ENCODE measurements around the gene DNM3.

The DNM3 gene

DNA sequence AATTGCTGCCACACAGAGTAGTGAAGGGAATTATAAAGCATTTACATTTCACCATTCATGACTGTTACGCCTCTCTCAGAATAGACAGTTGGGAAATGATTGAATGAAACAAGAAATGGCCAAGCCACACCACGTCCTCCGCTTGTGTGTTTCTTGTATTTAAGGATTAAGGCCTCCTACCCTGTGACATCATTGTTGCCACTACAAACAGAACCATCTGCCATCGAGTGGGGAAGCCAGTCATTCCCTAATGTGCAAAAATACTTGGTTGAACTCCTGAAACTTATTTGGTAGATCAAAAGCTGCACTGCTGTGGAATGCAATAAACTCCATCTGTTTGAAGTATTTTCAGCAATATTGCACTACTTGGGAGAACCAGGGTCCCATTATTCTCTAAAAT lies 480.2 kb downstream of the DNM3 start:
- no peaks in the 10 kb centered on the region for H3F3A ChIP-seq (ENCODE audit: insufficient read depth)
- no peaks in the 10 kb centered on the region for H3K27me3 ChIP-seq (ENCODE audit: low read length)
- no peak for TF ChIP-seq EZH2phosphoT487 (conservative IDR thresholded peaks at IDR 0.05; ENCODE audit: low read length)
- TF ChIP-seq, protein P1, sequence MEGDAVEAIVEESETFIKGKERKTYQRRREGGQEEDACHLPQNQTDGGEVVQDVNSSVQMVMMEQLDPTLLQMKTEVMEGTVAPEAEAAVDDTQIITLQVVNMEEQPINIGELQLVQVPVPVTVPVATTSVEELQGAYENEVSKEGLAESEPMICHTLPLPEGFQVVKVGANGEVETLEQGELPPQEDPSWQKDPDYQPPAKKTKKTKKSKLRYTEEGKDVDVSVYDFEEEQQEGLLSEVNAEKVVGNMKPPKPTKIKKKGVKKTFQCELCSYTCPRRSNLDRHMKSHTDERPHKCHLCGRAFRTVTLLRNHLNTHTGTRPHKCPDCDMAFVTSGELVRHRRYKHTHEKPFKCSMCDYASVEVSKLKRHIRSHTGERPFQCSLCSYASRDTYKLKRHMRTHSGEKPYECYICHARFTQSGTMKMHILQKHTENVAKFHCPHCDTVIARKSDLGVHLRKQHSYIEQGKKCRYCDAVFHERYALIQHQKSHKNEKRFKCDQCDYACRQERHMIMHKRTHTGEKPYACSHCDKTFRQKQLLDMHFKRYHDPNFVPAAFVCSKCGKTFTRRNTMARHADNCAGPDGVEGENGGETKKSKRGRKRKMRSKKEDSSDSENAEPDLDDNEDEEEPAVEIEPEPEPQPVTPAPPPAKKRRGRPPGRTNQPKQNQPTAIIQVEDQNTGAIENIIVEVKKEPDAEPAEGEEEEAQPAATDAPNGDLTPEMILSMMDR (IDR thresholded peaks at IDR 0.05; ENCODE audit: insufficient read depth, low read length, poor library complexity, severe bottlenecking) = no peak
- H3K79me2 ChIP-seq (ENCODE audit: insufficient read depth, low read length) = no peaks in the 10 kb centered on the region
- H2AFZ ChIP-seq (ENCODE audit: low read depth, low read length, severe bottlenecking) = no peak overlapping the region
- no peaks in the 10 kb centered on the region for H3K9me2 ChIP-seq (replicated peaks; ENCODE audit: insufficient read depth, low read length)
- H3K9ac ChIP-seq (ENCODE audit: low read length) = no peak overlapping the region
- no peaks in the 10 kb centered on the region for H3K36me3 ChIP-seq (ENCODE audit: low read length)
- no peaks in the 10 kb centered on the region for H4K20me1 ChIP-seq (ENCODE audit: low read depth, low read length)
- no peaks in the 10 kb centered on the region for H3K9me3 ChIP-seq (ENCODE audit: insufficient read depth, low read length)
- no peak overlapping the region for H3K27ac ChIP-seq (ENCODE audit: low read depth, low read length)
- H3K4me3 ChIP-seq (ENCODE audit: insufficient read depth, low read length, poor library complexity, severe bottlenecking) = no peak overlapping the region
- H3K4me2 ChIP-seq (ENCODE audit: low read depth, low read length, poor library complexity, severe bottlenecking) = no peak overlapping the region

DNA sequence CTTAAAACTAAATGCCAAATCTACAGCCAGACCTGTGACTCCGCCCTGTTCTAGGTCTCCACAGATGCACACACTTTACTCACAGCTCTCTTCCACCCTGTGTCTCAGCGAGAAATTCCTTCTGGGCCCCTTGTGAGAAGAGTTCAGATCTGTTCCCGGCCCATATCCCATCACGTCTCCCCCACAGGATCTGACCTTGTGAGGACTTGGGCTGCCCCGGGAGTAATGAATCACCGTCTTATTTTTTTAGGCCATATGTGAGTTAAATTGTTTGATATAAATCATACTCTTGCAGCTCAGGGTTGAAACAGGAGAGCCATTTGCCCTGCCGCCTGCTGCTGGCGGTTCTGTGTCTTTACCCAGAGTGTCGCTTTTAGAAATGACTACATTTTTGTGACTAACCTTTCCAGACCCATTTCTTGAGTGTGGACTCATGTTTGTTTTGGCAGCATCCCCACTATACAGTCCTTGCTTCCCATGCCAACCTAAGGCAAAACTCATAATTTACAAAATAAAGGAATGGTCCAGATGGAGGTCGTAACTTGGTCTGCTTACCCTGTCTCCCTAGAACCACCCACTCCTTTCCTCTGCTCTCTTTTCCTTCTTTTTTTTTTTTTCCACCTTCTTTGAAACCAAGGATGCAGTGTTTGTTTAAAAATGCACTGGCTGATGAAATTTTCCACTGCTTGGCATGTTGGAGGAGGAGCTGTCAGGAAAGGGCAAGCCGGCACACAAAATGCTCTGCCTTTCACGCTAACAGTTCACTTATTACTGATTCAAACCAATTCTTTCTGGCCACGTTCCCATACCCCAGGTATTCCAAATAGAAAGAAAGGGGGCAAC lies 481.1 kb downstream of the DNM3 start:
- Histone ChIP-seq H3K27me3 (ENCODE audit: low read length) (no peaks in the 10 kb centered on the region), H3K4me3 (ENCODE audit: insufficient read depth, low read length, poor library complexity, severe bottlenecking) (no peak overlapping the region), H3K9ac (ENCODE audit: low read length) (no peak overlapping the region), H3K4me2 (ENCODE audit: low read depth, low read length, poor library complexity, severe bottlenecking) (no peak overlapping the region), H3K27ac (ENCODE audit: low read depth, low read length) (no peak overlapping the region), H3K9me3 (ENCODE audit: insufficient read depth, low read length) (no peaks in the 10 kb centered on the region), H3K79me2 (ENCODE audit: insufficient read depth, low read length) (no peaks in the 10 kb centered on the region), H3K36me3 (ENCODE audit: low read length) (no peaks in the 10 kb centered on the region), H4K20me1 (ENCODE audit: low read depth, low read length) (no peaks in the 10 kb centered on the region), H2AFZ (ENCODE audit: low read depth, low read length, severe bottlenecking) (no peak overlapping the region), H3K9me2 (replicated peaks; ENCODE audit: insufficient read depth, low read length) (no peaks in the 10 kb centered on the region), H3F3A (ENCODE audit: insufficient read depth) (no peaks in the 10 kb centered on the region)
- TF ChIP-seq, protein P1 (IDR thresholded peaks at IDR 0.05; ENCODE audit: insufficient read depth, low read length, poor library complexity, severe bottlenecking) = no peak
- no peak for TF ChIP-seq EZH2phosphoT487 (conservative IDR thresholded peaks at IDR 0.05; ENCODE audit: low read length)

DNA sequence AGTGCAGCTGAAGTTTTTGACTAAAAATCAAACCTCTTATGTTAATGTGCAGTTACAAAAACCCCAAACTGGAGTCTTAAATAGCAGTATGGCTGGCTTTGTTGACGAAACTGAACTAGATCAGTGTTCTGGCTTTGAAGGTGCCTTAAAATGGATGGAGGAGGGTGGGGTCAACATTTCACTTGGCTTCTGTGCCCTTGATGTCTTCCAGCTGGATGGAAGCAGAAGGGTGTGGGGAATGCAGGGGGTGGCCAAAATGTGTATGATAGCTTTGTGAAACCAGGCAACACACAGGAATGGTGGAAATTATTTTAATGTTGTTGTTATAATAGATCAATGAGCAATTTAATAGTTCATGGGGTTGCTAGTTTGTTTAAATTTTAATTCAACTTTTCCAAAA lies 482.4 kb downstream of the DNM3 start:
- Histone ChIP-seq H3K9me3 (ENCODE audit: insufficient read depth, low read length) (no peaks in the 10 kb centered on the region), H3K4me3 (ENCODE audit: insufficient read depth, low read length, poor library complexity, severe bottlenecking) (no peak overlapping the region), H3K79me2 (ENCODE audit: insufficient read depth, low read length) (no peaks in the 10 kb centered on the region), H3K36me3 (ENCODE audit: low read length) (no peaks in the 10 kb centered on the region), H3K9me2 (replicated peaks; ENCODE audit: insufficient read depth, low read length) (no peaks in the 10 kb centered on the region), H2AFZ (ENCODE audit: low read depth, low read length, severe bottlenecking) (no peak overlapping the region), H3K27me3 (ENCODE audit: low read length) (no peaks in the 10 kb centered on the region), H3K9ac (ENCODE audit: low read length) (no peak overlapping the region), H3K27ac (ENCODE audit: low read depth, low read length) (no peak overlapping the region), H4K20me1 (ENCODE audit: low read depth, low read length) (no peaks in the 10 kb centered on the region), H3F3A (ENCODE audit: insufficient read depth) (no peaks in the 10 kb centered on the region), H3K4me2 (ENCODE audit: low read depth, low read length, poor library complexity, severe bottlenecking) (no peak overlapping the region)
- TF ChIP-seq EZH2phosphoT487 (conservative IDR thresholded peaks at IDR 0.05; ENCODE audit: low read length) = no peak
- TF ChIP-seq, protein P1 (IDR thresholded peaks at IDR 0.05; ENCODE audit: insufficient read depth, low read length, poor library complexity, severe bottlenecking) = no peak
